A549 (cell line): ENCODE measurements around the gene DLGAP1.

ENCODE experiments used
- CHD4 ChIP-seq: fragments of 200-600 bp; sonication (generic); IDR thresholded peaks from 2 replicates; pipeline ENCODE4 v1.6.1; 2016; ENCODE audit warnings: antibody characterized with exemption, mild to moderate bottlenecking, borderline replicate concordance
- CTCF ChIP-seq: fragments of >200 bp; sonication (Bioruptor Twin); formaldehyde crosslinking; IDR thresholded peaks from 3 replicates; pipeline ENCODE4 v1.5.1; 2016
- JUNB ChIP-seq: fragments of >200 bp; sonication (Bioruptor Twin); formaldehyde crosslinking; IDR thresholded peaks from 2 replicates; pipeline ENCODE4 v1.6.1; 2016
- MAFK ChIP-seq: fragments of 450-650 bp; IDR thresholded peaks from 2 replicates; pipeline ENCODE4 v1.6.1; 2014; ENCODE audit not compliant: partially characterized antibody
- PHF8 ChIP-seq: fragments of 200-600 bp; sonication (generic); IDR thresholded peaks from 2 replicates; pipeline ENCODE4 v1.6.1; 2016; ENCODE audit warnings: low read depth, mild to moderate bottlenecking, antibody characterized with exemption, moderate library complexity, borderline replicate concordance
- POLR2A ChIP-seq: IDR thresholded peaks from 2 replicates; pipeline ENCODE4 v1.6.1; 2012; ENCODE audit warnings: mild to moderate bottlenecking, low read length
- RCOR1 ChIP-seq: fragments of 150-350 bp; IDR thresholded peaks from 2 replicates; pipeline ENCODE4 v1.6.1; 2014; ENCODE audit warnings: antibody characterized with exemption, low read length, low read depth
- REST ChIP-seq: fragments of 200-600 bp; sonication (generic); IDR thresholded peaks from 2 replicates; pipeline ENCODE4 v1.6.1; 2016; ENCODE audit warnings: antibody characterized with exemption, mild to moderate bottlenecking, moderate library complexity
- RFX5 ChIP-seq: fragments of 450-650 bp; IDR thresholded peaks from 2 replicates; pipeline ENCODE4 v1.7.1; 2014; ENCODE audit warnings: antibody characterized with exemption, mild to moderate bottlenecking, moderate library complexity
- SMC3 ChIP-seq: fragments of >200 bp; sonication (Bioruptor Twin); formaldehyde crosslinking; IDR thresholded peaks from 3 replicates; pipeline ENCODE4 v1.6.1; 2018; ENCODE audit warnings: inconsistent platforms
- TF ChIP-seq, protein P1 (sequence below): IDR thresholded peaks from 2 replicates; pipeline ENCODE4 v1.6.1; 2012

GRCh38 chr18:3605954-3606443 lies 849.1 kb downstream of the DLGAP1 start:
- no peak for TF ChIP-seq POLR2A
- no peak for TF ChIP-seq CTCF
- TF ChIP-seq CHD4: no peak
- TF ChIP-seq RFX5: no peak
- TF ChIP-seq SMC3: no peak
- TF ChIP-seq, protein P1, sequence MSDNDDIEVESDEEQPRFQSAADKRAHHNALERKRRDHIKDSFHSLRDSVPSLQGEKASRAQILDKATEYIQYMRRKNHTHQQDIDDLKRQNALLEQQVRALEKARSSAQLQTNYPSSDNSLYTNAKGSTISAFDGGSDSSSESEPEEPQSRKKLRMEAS: no peak
- no peak for TF ChIP-seq PHF8
- TF ChIP-seq REST: no peak
- TF ChIP-seq MAFK: no peak
- no peak for TF ChIP-seq RCOR1
- TF ChIP-seq JUNB: no peak
